Endothelial cell of umbilical vein (primary cell): ENCODE results near the gene DPF3. TPM values are rescaled to one million over a fixed set of nuclear protein-coding genes. Genes with fewer than 3 reads are reported as not detected.

ENCODE experiments used
- BruUV-seq: library from RNA; stranded (reverse); fragments of 400-500 nt; replicated peaks from 2 replicates; lab custom pipeline; 2021; lab: Mats Ljungman, UMichigan
- CTCF ChIA-PET: fragments of 300-600, 350-600 bp; sonication (Branson Sonifier 250); formaldehyde crosslinking; loops from one replicate; lab custom pipeline; 2021; ENCODE audit warnings: antibody characterized with exemption, inconsistent platforms; lab: Charles Lee
- POLR2A ChIA-PET: fragments of 300-600, 350-600 bp; sonication (Branson Sonifier 250); formaldehyde crosslinking; loops from one replicate; lab custom pipeline; 2021; ENCODE audit warnings: antibody characterized with exemption, inconsistent platforms; lab: Charles Lee
- DNase-seq: peaks from one replicate; pipeline ENCODE4 v3.0.0-alpha.2; 2011; ENCODE audit warnings: low read depth, low spot score
- FAIRE-seq: peaks from 2 replicates; lab custom pipeline; 2011; peaks lifted over from hg19 to GRCh38; lab: Jason Lieb, UNC
- H2AFZ ChIP-seq: 2 replicates; pipeline ENCODE4 v1.6.0; 2012; ENCODE audit warnings: low read depth, low read length, control low read depth, inconsistent platforms
- H3K27ac ChIP-seq: 2 replicates; pipeline ENCODE4 v1.5.1; 2011; ENCODE audit warnings: low read depth, mild to moderate bottlenecking, control low read depth, low read length, moderate library complexity; ENCODE audit not compliant: insufficient read depth
- H3K27me3 ChIP-seq, 2 experiments: 2 replicates each; pipeline versions ENCODE4 v1.6.0 to v1.6.1; 2011; ENCODE audit warnings: low read length in 2 of 2, mixed read lengths in 1 of 2; ENCODE audit not compliant: control insufficient read depth in 2 of 2, insufficient read depth in 2 of 2
- H3K36me3 ChIP-seq, 2 experiments: 2 replicates in 1 of 2; 3 replicates in 1 of 2; pipeline ENCODE4 v1.5.1; 2011; ENCODE audit warnings: low read length in 2 of 2, mild to moderate bottlenecking in 1 of 2, moderate library complexity in 1 of 2; ENCODE audit not compliant: control insufficient read depth in 2 of 2, insufficient read depth in 2 of 2; ENCODE audit errors: extremely low read depth in 1 of 2
- H3K4me1 ChIP-seq: 3 replicates; pipeline ENCODE4 v1.5.1; 2011; ENCODE audit warnings: mild to moderate bottlenecking, low read length; ENCODE audit not compliant: control insufficient read depth, insufficient read depth; ENCODE audit errors: extremely low read depth
- H3K4me2 ChIP-seq: 2 replicates; pipeline ENCODE4 v1.6.1; 2011; ENCODE audit warnings: low read length, control low read depth, mixed read lengths; ENCODE audit not compliant: insufficient read depth
- H3K4me3 ChIP-seq, 3 experiments: fragments of 200-600 bp in 1 of 3; sonication (generic), shearing (Covaris generic) in 1 of 3; replicated peaks in 1 of 3; 2 replicates each; pipeline ENCODE4 v1.5.1; 2011 to 2016; ENCODE audit warnings: control low read depth in 3 of 3, low read length in 3 of 3, mild to moderate bottlenecking in 2 of 3, inconsistent platforms in 1 of 3, low read depth in 1 of 3, moderate library complexity in 1 of 3; ENCODE audit not compliant: insufficient read depth in 1 of 3
- H3K79me2 ChIP-seq: 2 replicates; pipeline ENCODE4 v1.6.0; 2012; ENCODE audit warnings: low read length, inconsistent platforms; ENCODE audit not compliant: control insufficient read depth, insufficient read depth
- H3K9ac ChIP-seq: replicated peaks from 2 replicates; pipeline ENCODE3; 2011; ENCODE audit warnings: low read length, control low read depth; ENCODE audit not compliant: insufficient read depth; ENCODE audit errors: extremely low read depth
- H3K9me1 ChIP-seq: replicated peaks from 3 replicates; pipeline ENCODE4 v1.6.0; 2011; ENCODE audit warnings: mild to moderate bottlenecking, low read length; ENCODE audit not compliant: control insufficient read depth, insufficient read depth; ENCODE audit errors: extremely low read depth
- H3K9me3 ChIP-seq: replicated peaks from 2 replicates; pipeline ENCODE4 v1.5.1; 2012; ENCODE audit warnings: low read length, inconsistent platforms; ENCODE audit not compliant: control insufficient read depth, insufficient read depth
- H4K20me1 ChIP-seq: replicated peaks from 2 replicates; pipeline ENCODE3; 2011; ENCODE audit warnings: mild to moderate bottlenecking, low read length; ENCODE audit not compliant: control insufficient read depth, insufficient read depth; ENCODE audit errors: extremely low read depth
- EZH2 ChIP-seq: IDR thresholded peaks from 2 replicates; pipeline ENCODE4 v1.6.1; 2012; ENCODE audit warnings: borderline replicate concordance, low read depth, mild to moderate bottlenecking, moderate library complexity, low read length, inconsistent platforms; ENCODE audit not compliant: severe bottlenecking
- JUN ChIP-seq: IDR thresholded peaks from 2 replicates; pipeline ENCODE4 v1.6.1; 2011; ENCODE audit warnings: borderline replicate concordance, low read depth; ENCODE audit not compliant: insufficient read length, insufficient read depth
- MYC ChIP-seq: IDR thresholded peaks from one replicate; pipeline ENCODE4 v1.6.1; 2011; ENCODE audit warnings: mild to moderate bottlenecking, low read depth, low read length
- dilution Hi-C: fragments of 300-500 bp; cut with MboI; formaldehyde crosslinking; loops from one replicate; pipeline ENCODE4 v1.15.0; 2019; ENCODE audit warnings: low sequenced_read_pairs; ENCODE audit not compliant: extremely low pct_ligation_motif_present
- intact Hi-C: fragments of 100-400 bp; cut with micrococcal nuclease; formaldehyde crosslinking; loops from one replicate; pipeline ENCODE4 v1.10.0; 2022
- polyA plus RNA-seq, 4 experiments: library from polyadenylated mRNA; depleted of rRNA in 3 of 4; stranded (reverse) in 3 of 4; unstranded in 1 of 4; fragments of >200 nt; gene quantifications; 2 replicates each; pipeline versions ENCODE4 v1.2.1 to v1.2.3, GENCODE V29; 2011 to 2012; ENCODE audit warnings: missing spikeins in 1 of 4
- total RNA-seq: library from RNA; stranded (reverse); gene quantifications from 2 replicates; pipeline ENCODE4 v1.2.3, GENCODE V29; 2021
- TF ChIP-seq, protein P1 (sequence below), 2 donors: IDR thresholded peaks; 1 replicate in 1 of 2; 2 replicates in 1 of 2; pipeline ENCODE4 v1.5.1; 2011; ENCODE audit warnings: low read length in 2 of 2, mild to moderate bottlenecking in 2 of 2, moderate library complexity in 2 of 2, control low read depth in 1 of 2, inconsistent platforms in 1 of 2, low read depth in 1 of 2; ENCODE audit not compliant: insufficient read depth in 1 of 2; ENCODE audit errors: extremely low read depth in 1 of 2

Gene DPF3
- total and polyA plus RNA-seq, 2 donors (not counting 3 experiments of a cell fraction or from before 2014, with no cell fraction given): 2.4 to 3.5 TPM

DNA sequence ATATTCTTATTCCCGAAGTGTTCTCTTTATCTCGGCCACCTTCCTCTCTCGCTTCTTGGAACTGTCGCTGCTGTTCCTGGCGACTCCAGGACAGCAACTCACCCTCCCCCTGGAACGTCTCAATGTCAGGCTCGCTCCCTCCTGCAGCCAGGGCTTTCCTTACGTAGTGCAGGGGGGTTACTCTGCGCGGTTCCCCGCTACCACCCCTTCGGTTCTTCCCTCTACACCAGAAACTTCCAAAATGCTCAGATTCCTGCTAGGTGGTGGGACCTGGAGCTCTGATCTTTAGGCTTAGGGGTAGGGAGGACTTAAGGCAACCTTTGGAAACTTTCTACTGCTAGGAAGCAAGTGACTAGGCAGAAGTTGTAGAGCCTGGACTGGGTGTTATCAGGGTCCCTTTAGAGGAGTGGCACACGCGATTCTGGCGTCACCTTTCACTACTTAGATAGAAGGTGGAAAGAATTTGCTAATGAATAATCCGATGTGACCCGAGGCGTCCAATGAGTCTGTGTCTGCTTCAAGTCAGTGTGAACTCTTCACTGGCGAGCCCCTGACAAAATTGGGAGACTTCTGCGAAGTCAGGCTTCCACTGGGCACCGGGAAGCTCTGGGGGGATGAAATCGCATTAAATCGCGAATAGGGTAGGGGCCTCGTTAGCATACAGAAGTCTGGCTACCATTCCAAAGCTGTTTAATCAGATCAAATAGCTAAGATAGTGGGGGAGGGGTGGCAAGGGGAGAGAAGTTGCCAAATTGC is 900 bp upstream of the DPF3 start:
- peak overlapping the region; percentile 50 for H3K9ac ChIP-seq
- H3K4me3 ChIP-seq: peak overlapping the region; percentile 61 to 92 (median 72)
- peak overlapping the region; percentile 93 for H2AFZ ChIP-seq
- ChIA-PET POLR2A (interaction anchor here (0.9 to 1.8 kb wide), 4 partner anchors 8 to 216 kb away, joined by 3 to 11 read pairs (median 3); no protein-coding TSS in a partner anchor), CTCF (interaction anchor here (0.9 to 4.6 kb wide), 13 partner anchors 9 to 381 kb away, joined by 3 to 59 read pairs (median 4); no protein-coding TSS in a partner anchor)
- TF ChIP-seq MYC (no peak), JUN (no peak), EZH2 (no peak)
- TF ChIP-seq, protein P1, sequence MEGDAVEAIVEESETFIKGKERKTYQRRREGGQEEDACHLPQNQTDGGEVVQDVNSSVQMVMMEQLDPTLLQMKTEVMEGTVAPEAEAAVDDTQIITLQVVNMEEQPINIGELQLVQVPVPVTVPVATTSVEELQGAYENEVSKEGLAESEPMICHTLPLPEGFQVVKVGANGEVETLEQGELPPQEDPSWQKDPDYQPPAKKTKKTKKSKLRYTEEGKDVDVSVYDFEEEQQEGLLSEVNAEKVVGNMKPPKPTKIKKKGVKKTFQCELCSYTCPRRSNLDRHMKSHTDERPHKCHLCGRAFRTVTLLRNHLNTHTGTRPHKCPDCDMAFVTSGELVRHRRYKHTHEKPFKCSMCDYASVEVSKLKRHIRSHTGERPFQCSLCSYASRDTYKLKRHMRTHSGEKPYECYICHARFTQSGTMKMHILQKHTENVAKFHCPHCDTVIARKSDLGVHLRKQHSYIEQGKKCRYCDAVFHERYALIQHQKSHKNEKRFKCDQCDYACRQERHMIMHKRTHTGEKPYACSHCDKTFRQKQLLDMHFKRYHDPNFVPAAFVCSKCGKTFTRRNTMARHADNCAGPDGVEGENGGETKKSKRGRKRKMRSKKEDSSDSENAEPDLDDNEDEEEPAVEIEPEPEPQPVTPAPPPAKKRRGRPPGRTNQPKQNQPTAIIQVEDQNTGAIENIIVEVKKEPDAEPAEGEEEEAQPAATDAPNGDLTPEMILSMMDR (IDR thresholded peaks at IDR 0.05; ENCODE audit: extremely low read depth in 1 of 2, insufficient read depth in 1 of 2, low read depth in 1 of 2, low read length in 2 of 2): no peak
- peak overlapping the region; percentile 39 for H3K27ac ChIP-seq
- H3K27me3 ChIP-seq: no peaks in the 10 kb centered on the region
- FAIRE-seq (no peak), DNase-seq (peak; percentile 59)
- dilution Hi-C loops (no loop called here), intact Hi-C loops (loop anchor here (1.0 to 2.0 kb wide), 7 partner anchors 32 to 378 kb away; partner anchors contain the start of gene DCAF4)
- no peaks in the 10 kb centered on the region for H3K36me3 ChIP-seq
- H3K79me2 ChIP-seq: peaks cover 18% of the 10 kb centered on the region
- H4K20me1 ChIP-seq: no peaks in the 10 kb centered on the region
- peak overlapping the region; percentile 89 for H3K4me2 ChIP-seq
- no peaks in the 10 kb centered on the region for H3K9me3 ChIP-seq
- no peaks in the 10 kb centered on the region for H3K9me1 ChIP-seq
- no TSS peak for BruUV-seq
- H3K4me1 ChIP-seq: peaks cover 27% of the 10 kb centered on the region
